Left ventricle myocardium inferior (tissue), 1 donor: Measurements from ENCODE around the gene AMBP. TPM values are rescaled to one million over a fixed set of nuclear protein-coding genes. Genes with fewer than 3 reads are reported as not detected.

ENCODE experiments used
- DNase-seq: peaks from one replicate; pipeline ENCODE4 v3.0.0-alpha.2; 2020
- H3K27ac ChIP-seq: fragments of 200-600 bp; replicated peaks from 2 replicates; pipeline ENCODE4 v1.8.0; 2021
- H3K27me3 ChIP-seq: fragments of 200-600 bp; 2 replicates; pipeline ENCODE4 v1.8.0; 2021; ENCODE audit warnings: low read depth
- H3K36me3 ChIP-seq: fragments of 200-600 bp; 2 replicates; pipeline ENCODE4 v1.8.0; 2021
- H3K4me1 ChIP-seq: fragments of 200-600 bp; 2 replicates; pipeline ENCODE4 v1.8.0; 2021
- H3K4me3 ChIP-seq: fragments of 200-600 bp; 2 replicates; pipeline ENCODE4 v1.8.0; 2021; ENCODE audit warnings: mild to moderate bottlenecking, moderate library complexity
- H3K9me3 ChIP-seq: fragments of 200-600 bp; replicated peaks from 2 replicates; pipeline ENCODE4 v1.8.0; 2021
- CTCF ChIP-seq: fragments of 200-600 bp; IDR thresholded peaks from 2 replicates; pipeline ENCODE4 v1.8.0; 2021; ENCODE audit warnings: antibody characterized with exemption, mild to moderate bottlenecking, borderline replicate concordance
- intact Hi-C: fragments of 100-400 bp; cut with micrococcal nuclease; formaldehyde crosslinking; loops from one replicate; pipeline ENCODE4 v1.11.0; 2022
- total RNA-seq: library from RNA; stranded (reverse); fragmentation: NEBNext Ultra II Directional; extraction: Animal tissue kit (Norgen Biotek cat#: 25700); gene quantifications from one replicate; pipeline ENCODE4 v1.2.1, GENCODE V29; 2021
- donor health status: DM: no; HTN: yes; CAD: no; lungs with severe emphysema.

AMBP gene
- total RNA-seq, 1 donor from 2014 or later = not detected

GRCh38 chr9:114057161-114057885, 20.8 kb downstream of the AMBP start:
- no peak for TF ChIP-seq CTCF
- Histone ChIP-seq H3K4me1 (peaks cover 17% of the 10 kb centered on the region), H3K36me3 (no peaks in the 10 kb centered on the region), H3K27ac (no peak overlapping the region), H3K9me3 (no peaks in the 10 kb centered on the region), H3K27me3 (peaks cover 20% of the 10 kb centered on the region), H3K4me3 (no peak overlapping the region)
- intact Hi-C loops = no loop called here
- DNase-seq = no peak

GRCh38 chr9:114056527-114056926, 21.6 kb downstream of the AMBP start:
- no peaks in the 10 kb centered on the region for H3K36me3 ChIP-seq
- peaks cover 17% of the 10 kb centered on the region for H3K4me1 ChIP-seq
- no peaks in the 10 kb centered on the region for H3K9me3 ChIP-seq
- peaks cover 12% of the 10 kb centered on the region for H3K27me3 ChIP-seq
- DNase-seq = no peak
- no peak for TF ChIP-seq CTCF
- intact Hi-C loops = no loop called here
- H3K27ac ChIP-seq = no peak overlapping the region
- no peak overlapping the region for H3K4me3 ChIP-seq

- intact Hi-C loops = no loop called here
- no peaks in the 10 kb centered on the region for H3K36me3 ChIP-seq
- DNase-seq = no peak
- peaks cover 17% of the 10 kb centered on the region for H3K4me1 ChIP-seq
- peaks cover 6% of the 10 kb centered on the region for H3K27me3 ChIP-seq
- TF ChIP-seq CTCF = no peak
- no peak overlapping the region for H3K4me3 ChIP-seq
- no peak overlapping the region for H3K27ac ChIP-seq
- H3K9me3 ChIP-seq = no peaks in the 10 kb centered on the region
These were observed 22.2 kb downstream of the AMBP start for GRCh38 chr9:114055894-114056293.

- DNase-seq = no peak
- Histone ChIP-seq H3K4me3 (no peak overlapping the region), H3K27me3 (no peaks in the 10 kb centered on the region), H3K36me3 (peaks cover under 1% of the 10 kb centered on the region), H3K4me1 (peaks cover 15% of the 10 kb centered on the region), H3K27ac (no peak overlapping the region), H3K9me3 (no peaks in the 10 kb centered on the region)
- intact Hi-C loops = no loop called here
- TF ChIP-seq CTCF = no peak
These were observed 23.0 kb downstream of the AMBP start for GRCh38 chr9:114055061-114055460.

GRCh38 chr9:114054191-114054690, 23.9 kb downstream of the AMBP start:
- H3K9me3 ChIP-seq = no peaks in the 10 kb centered on the region
- H3K27me3 ChIP-seq = no peaks in the 10 kb centered on the region
- DNase-seq = no peak
- intact Hi-C loops = no loop called here
- H3K4me3 ChIP-seq = no peak overlapping the region
- TF ChIP-seq CTCF = no peak
- peaks cover 9% of the 10 kb centered on the region for H3K36me3 ChIP-seq
- H3K27ac ChIP-seq = no peak overlapping the region
- H3K4me1 ChIP-seq = peaks cover 7% of the 10 kb centered on the region
